Fibroblast of the conjunctiva (primary cell): Measurements from ENCODE around the gene NR3C2.
"Not testable (repeated sequence)": the region's sequence is repeated elsewhere in the genome, so short reads cannot be mapped to it uniquely, and the experiment has no call there.

ENCODE experiments used
- DNase-seq: peaks from one replicate; pipeline ENCODE4 v3.0.0-alpha.2; 2010; ENCODE audit warnings: low read depth

The NR3C2 gene

DNA sequence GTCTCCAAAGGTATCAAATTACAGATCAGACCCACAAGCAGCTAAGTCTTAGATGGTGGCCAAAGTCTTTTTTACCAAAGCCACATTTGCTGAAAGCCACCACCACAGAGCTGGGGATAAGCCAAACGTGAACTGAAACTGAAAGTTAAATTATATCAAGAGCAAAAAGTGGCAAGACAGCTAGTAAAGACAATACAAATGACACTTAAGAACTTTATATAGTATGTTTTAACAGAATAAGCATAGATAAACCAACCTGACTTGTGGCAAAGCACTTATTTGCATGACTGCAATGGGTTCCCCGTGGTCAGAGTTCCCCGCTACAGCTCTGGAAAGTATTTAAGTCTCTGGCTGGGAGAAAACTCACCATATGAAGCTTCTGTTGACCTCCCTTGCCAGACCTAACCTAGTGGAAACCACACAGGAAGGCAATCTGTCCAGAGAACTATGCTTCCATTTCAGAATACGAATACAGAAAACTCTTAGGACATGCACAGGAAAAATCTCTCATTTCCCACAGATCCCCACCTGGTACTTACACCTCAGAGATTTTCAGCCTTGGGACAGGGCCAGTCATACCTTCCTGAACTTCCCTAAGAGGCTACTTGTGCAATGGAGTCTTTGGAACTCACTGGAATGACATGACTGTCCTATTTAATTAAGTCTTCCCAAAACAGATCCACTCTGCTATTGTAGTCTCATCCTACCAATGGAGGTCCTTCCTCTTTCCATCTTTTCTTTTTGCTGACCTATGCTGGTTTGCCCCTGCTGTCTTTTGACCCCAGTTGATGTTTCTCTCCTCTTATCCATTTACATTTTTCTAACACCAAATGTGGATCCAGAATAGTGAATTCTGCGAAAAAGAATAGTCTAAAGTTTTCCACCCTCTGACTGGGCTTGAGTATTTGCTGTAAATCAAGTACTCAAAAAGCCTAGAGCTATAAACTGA lies 225.1 kb downstream of the NR3C2 start:
- DNase-seq: no peak

- no peak for DNase-seq
Measured at GRCh38 chr4:148216321-148216720, 225.9 kb downstream of the NR3C2 start.

DNA sequence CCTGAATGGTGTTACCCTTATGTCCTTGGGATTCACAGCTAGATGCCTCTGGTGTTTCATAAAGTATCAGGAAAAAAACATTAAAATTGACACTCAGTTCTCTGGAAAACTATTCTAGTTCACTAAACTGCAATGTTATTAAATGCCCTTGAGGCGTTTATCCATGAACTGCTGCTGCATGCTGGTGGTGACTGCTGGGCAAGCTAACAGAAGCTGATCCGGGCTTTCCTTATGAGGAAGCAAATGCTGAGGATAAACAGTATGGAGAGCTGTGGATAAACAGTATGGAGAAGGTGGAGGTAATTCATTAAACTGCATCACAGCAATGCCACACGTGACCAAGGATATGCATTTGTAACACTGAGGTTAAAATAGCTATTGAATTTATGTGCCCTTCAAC lies 227.0 kb downstream of the NR3C2 start:
- DNase-seq: no peak

GRCh38 chr4:148214529-148215166 lies 227.6 kb downstream of the NR3C2 start:
- DNase-seq: peak; percentile 12

DNA sequence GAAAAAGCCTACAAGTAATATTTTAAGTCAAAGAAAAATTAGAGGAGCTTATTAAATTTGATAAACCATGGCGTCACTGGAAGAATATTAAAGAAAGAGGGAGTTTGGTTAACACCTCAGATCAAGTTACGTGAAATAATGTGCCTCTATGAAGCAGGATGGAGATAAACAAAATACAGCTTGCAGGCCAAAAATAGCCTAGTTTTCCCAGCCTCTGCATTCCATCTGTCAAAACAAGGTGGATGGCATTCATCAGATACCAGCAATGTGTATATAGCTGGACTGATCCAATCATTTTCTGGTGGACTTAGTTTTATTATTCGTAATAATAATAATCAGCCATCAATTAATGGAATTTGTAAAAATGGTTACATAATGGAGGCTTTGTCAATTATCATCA lies 230.7 kb downstream of the NR3C2 start:
- no peak for DNase-seq

- DNase-seq: no peak
Measured at GRCh38 chr4:148210661-148211060, 231.6 kb downstream of the NR3C2 start.

- no peak for DNase-seq
Measured at GRCh38 chr4:148207068-148207467, 235.1 kb downstream of the NR3C2 start.

DNA sequence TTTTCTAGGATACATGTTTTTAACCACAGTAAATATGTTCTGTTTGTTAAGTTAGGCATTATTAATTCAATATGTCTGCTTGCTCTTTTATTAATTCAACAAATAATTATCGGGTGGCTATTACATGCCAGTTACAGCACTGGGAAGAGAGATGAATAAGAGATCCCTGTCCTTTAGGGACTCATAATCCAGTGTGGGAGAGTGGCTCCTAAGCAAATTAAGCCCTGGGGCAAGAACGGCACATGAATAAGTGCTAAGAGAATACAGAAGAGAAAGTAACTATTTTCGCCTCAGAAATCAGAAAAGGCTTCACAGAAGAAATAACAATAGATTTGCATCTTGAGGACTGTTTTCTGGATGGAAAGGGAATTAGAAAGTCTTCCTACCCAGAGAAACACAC lies 236.7 kb downstream of the NR3C2 start:
- DNase-seq: no peak

DNA sequence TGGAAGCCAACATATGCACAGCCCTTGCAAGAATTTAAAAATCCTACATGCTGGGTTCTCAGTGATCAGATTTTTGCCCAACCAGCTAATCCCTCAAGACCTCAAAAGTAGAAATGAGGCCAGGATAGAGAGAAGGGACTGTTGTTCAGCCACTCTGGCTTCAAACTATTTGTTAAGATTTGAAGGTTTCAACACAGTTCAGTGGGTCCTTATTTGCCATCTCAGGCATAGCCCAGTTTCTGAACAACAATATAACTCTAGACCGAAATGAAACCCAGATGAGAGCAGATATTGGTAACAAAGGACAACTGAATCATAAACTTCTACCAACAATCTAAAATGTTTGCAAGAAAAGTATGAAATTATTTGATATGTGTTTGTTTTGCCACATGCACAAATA lies 237.3 kb downstream of the NR3C2 start:
- DNase-seq: no peak

GRCh38 chr4:148204171-148204570 lies 238.0 kb downstream of the NR3C2 start:
- no peak for DNase-seq

- no peak for DNase-seq
Measured at GRCh38 chr4:148203056-148203898, 238.9 kb downstream of the NR3C2 start.

DNA sequence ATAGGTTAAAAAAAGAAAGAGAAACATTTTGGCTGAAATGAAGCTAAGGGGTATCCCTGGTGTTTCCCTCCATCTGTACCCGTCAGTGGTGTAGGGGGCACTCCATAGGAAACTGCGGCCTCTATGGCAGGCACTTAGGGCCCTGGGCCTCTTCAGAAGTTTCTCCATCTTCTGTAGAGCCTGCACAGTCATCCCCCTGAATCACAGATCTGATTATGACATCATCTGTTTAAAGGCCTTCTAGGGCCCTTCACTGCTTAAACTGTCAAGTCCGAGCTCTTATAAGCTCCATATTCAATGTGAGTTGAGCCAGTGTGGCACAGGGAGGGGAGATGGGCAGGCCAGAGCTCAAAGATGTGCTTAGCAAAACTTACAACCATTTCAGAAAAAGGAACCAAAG lies 241.3 kb downstream of the NR3C2 start:
- no peak for DNase-seq

DNA sequence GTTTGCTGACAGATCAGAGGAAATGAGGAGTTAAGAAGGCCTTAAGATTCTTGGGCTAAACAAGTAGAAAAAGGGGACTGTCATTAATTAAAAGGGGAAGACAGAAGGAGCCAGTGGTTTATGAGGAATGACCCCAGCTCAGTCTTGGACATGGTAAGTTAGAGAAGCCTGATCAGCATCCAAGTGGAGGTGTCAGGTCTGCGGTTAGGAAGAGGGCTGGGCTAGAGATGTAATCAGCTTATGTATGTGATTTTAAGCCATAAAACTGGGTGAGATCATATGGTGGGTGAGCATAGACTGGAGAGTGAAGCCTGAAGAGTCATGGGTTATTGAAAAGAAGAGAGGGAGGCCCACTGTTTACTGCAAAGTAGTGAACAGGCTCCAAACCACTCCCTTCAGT lies 246.1 kb downstream of the NR3C2 start:
- DNase-seq: no peak

- no peak for DNase-seq
Measured at GRCh38 chr4:148192526-148192925, 249.7 kb downstream of the NR3C2 start.

DNA sequence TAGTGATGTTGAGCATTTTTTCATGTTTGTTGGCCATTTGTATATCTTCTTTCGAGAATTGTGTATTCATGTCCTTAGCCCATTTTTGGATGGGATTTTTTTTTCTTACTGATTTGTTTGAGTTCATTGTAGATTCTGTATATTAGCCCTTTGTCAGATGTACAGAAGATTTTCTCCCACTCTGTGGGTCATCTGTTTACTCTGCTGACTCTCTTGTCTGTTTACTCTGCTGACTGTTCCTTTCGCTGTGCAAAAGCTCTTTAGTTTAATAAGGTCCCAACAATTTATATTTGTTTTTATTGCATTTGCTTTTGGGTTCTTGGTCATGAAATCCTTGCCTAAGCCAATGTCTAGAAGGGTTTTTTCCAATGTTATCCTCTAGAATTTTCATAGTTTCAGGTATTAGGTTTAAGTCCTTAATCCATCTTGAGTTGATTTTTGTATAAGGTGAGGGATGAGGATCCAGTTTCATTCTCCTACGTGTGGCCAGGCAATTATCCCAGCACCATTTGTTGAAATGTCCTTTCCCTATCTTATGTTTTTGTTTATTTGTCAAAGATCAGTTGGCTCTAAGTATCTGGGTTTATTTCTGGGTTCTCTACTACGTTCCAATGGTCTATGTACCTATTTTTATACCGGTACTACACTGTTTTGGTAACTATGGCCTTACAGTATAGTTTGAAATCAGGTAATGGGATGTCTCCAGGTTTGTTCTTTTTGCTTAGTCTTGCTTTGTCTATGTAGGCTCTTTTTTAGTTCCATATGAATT lies 254.6 kb downstream of the NR3C2 start:
- not testable (repeated sequence) for DNase-seq

DNA sequence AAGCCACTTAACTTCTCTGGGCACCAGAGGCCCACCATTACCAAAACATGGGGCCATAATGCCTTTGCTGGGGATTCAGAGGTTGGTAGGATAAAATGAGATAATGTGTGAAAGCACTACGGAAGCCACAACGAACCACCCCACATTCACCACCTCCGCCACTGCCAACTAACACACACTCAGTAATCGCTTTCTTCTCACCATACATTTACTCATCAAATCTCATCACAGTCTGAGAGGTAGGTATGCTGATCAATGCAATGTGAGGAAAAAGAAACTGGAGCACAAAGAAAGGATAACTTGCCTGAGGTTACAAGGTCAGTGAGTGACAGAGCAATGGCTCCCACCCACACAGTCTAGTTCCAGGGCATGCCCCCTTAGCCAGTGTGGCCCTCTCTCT lies 257.3 kb downstream of the NR3C2 start:
- DNase-seq: no peak

DNA sequence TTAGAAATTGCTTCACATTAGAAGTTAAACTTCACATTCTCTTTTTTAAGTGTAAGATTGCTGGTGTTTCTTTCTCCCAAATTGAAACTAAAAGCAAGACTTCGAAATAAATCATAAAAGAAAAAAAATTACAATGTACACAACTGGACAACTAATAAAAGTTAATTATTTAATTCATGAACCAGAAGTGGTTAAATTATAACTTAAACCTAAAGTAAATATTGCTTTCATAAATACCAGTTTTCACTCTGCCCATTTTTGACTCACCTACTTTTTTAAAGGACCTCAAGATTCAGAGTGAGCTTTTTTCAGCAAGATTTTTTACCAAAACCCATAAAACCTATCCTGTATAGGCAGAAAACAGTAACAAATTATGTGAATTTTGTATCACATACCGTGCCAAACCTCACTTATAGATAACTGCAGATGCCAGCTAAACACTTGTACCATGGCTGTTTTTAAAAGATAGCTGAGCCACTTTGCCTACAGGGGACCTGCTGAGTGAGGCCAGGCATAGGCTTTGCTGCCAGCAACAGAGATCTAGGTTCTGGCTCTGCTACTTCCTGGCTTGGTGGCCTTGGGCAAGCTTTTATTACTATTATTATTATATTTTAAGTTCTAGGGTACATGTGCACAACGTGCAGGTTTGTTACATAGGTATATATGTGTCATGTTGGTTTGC lies 259.8 kb downstream of the NR3C2 start:
- DNase-seq: no peak

- no peak for DNase-seq
Measured at GRCh38 chr4:148173397-148174017, 268.7 kb downstream of the NR3C2 start.

DNA sequence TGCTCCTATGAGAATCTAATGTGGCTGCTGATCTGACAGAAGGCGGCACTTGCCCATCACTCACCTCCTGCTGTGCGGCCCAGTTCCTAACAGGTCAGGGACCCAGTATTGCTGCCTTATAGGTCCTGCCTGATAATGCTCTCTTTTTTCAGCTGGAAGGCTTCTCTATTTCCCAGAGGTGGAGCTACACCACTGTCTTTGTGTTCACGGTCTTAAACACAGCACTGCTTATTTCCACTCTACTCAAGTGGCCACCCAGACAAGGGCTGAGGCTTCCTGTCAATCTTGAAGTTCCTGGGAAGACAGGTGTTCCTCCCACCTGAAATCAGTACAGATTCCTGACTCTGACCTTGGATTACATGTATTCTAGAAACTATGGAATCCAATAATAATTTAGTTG lies 270.6 kb downstream of the NR3C2 start:
- DNase-seq: no peak
